Fibroblast of villous mesenchyme (primary cell): ENCODE measurements around the gene SERPINB1. TPM values are rescaled to one million over a fixed set of nuclear protein-coding genes. Genes with fewer than 3 reads are reported as not detected.

Experiments
- DNase-seq: peaks from one replicate; pipeline ENCODE4 v3.0.0-alpha.2; 2010; ENCODE audit warnings: low read depth
- H3K4me3 ChIP-seq: 2 replicates; pipeline ENCODE4 v1.5.1; 2011; ENCODE audit warnings: low read depth, mild to moderate bottlenecking, low read length
- total RNA-seq: library from RNA; depleted of rRNA; stranded (reverse); fragments of >200 nt; gene quantifications from 2 replicates; pipeline ENCODE4 v1.2.3, GENCODE V29; 2012
- TF ChIP-seq, protein P1 (sequence below): IDR thresholded peaks from 2 replicates; pipeline ENCODE4 v1.5.1; 2012; ENCODE audit warnings: low read depth, mild to moderate bottlenecking, low read length; ENCODE audit not compliant: insufficient read depth

The SERPINB1 gene
- total RNA-seq, 1 donor: 25.9 TPM

DNA sequence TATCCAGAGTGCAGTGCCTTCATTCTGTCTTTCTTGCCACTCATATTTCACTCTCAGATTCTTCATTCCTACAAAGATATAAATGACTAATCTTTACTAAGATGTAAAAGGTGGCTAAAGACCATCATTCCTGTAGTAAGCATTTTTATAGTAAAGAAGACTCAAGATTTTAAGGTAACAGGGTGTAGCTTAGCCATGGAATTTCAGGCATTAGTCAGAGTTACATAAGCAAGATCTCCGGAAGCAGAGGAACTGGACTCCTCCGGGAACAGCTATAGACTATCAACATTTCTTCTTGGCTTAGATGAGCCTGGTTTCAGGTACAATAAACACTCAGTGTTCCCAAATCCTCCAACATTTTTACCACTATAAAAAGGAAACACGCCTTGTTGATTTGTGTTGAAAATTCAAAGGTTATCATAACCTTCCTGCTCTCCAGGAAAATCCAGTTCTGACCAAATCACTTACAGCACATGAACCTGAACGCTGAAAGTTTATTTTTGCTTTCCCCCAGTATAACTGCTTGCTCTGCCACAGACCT, 23.7 kb downstream of the SERPINB1 start:
- TF ChIP-seq, protein P1, sequence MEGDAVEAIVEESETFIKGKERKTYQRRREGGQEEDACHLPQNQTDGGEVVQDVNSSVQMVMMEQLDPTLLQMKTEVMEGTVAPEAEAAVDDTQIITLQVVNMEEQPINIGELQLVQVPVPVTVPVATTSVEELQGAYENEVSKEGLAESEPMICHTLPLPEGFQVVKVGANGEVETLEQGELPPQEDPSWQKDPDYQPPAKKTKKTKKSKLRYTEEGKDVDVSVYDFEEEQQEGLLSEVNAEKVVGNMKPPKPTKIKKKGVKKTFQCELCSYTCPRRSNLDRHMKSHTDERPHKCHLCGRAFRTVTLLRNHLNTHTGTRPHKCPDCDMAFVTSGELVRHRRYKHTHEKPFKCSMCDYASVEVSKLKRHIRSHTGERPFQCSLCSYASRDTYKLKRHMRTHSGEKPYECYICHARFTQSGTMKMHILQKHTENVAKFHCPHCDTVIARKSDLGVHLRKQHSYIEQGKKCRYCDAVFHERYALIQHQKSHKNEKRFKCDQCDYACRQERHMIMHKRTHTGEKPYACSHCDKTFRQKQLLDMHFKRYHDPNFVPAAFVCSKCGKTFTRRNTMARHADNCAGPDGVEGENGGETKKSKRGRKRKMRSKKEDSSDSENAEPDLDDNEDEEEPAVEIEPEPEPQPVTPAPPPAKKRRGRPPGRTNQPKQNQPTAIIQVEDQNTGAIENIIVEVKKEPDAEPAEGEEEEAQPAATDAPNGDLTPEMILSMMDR: no peak
- DNase-seq: peak; percentile 45
- no peak overlapping the region for H3K4me3 ChIP-seq

DNA sequence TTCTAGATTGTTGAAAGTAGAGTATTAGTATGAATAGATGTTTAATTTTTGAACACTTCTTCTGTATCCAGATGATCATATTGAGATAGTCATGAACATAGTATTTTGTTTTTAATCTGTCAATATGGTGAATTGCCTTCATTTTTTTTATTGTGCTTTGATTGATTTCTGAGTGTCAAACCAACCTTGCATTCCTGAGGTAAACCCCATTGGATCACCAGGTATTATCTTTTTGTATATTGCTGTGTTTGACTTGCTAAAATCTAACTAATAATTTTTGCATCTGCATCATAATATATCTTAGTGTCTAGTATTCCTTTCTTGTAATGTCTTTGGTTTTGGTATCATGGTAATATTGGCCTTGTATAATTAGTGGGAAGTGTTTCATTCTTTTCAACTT, 25.5 kb downstream of the SERPINB1 start:
- TF ChIP-seq, protein P1: no peak
- H3K4me3 ChIP-seq: no peak overlapping the region
- DNase-seq: no peak

DNA sequence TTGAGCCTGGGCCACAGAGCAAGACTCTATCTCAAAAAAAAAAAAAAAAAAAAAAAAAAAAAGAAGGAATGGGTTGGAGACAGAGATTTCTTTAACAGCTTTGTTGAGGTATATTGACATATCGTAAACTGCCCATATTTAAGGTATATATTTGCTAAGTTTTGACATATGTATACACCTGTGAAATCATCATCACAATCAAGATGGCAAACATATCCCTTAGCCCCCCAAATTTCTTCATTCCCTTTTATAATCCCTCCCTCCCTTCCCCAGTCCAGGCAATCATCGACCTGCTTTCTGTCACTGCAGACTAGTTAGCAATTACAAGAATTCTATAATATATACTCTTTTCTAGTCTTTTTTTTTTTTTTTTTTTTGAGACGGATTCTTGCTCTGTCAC, 29.0 kb downstream of the SERPINB1 start:
- TF ChIP-seq, protein P1: no peak
- DNase-seq: no peak
- H3K4me3 ChIP-seq: no peak overlapping the region

DNA sequence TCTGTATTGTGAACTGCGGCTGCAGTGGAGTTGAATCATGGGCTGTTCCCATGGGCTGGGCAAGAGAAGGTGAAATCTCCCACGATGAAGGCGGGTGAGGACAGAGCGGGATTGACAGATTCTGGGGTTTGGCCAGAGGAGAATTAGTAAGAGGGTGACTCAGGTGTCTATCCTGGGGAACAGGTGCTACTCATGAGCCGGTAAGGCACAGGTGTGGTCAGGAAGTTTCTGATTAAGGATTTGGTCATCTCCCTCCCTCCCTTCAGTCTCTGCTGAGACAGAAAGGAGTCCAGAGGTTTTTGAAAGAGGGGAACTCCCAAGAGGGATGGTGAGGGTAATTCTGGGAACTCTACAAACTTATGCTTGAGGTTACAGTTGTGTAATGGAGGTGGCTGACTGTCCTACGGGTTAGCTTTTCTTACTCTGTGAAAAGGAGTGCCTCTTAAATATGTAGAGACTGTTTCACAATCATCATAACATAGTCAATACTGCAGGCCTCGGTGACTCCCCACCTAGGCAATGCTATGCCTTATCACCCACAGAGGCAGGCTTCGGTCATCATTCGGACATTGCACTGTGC, 31.5 kb downstream of the SERPINB1 start:
- H3K4me3 ChIP-seq: no peak overlapping the region
- TF ChIP-seq, protein P1: no peak
- peak; percentile 28 for DNase-seq

DNA sequence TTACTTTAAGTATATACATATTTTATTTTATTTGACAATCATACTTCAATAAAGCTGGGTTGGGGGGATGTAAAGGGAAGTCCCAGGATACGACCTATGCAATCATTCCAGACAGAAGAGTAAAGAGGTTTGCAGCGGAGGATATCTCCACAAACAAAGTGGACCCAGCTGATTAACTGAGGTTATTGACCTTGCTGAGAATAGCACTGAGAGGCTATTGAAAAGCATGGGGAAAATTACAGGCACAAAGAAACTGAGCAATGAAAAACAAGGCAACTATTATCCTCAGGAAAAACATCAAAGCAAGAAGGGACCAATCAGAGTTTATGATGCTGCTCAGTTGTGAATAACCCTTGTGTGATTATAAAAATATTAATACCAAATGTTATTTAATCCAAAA, 32.6 kb downstream of the SERPINB1 start:
- no peak overlapping the region for H3K4me3 ChIP-seq
- TF ChIP-seq, protein P1: no peak
- DNase-seq: no peak

DNA sequence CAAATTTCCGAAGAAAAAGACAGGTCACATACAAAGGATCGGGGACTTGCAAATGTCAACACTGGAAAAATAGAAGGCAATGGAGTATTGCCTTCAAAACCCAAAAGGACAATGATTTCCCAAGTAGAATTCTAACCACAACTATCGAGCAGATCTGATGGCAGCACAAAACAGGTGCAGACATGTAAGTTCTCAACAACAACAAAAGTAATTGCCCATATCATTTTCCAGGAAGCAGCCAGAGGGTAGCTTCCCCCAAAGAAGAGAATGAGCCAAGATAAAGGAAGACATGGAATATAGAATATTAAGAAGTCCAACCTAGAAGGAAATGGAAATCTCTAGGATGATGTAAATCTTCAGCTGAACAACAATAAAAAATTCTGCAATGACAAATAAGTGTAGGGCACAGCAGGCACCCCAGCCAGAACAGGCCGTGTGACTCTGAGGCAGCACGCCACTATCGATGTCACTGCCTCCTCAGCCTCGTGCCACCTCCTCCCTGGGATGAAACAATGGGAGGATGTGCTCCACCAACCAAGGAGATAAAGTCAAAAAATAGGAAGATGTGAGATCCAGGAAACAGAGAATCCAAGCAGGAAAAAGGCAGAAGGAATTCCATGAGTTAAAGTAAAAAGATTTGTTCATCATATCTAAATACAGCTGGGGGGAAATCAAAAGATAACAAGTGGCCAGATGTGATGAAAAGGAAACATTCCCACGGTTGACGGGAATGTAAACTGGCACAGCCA, 34.1 kb downstream of the SERPINB1 start:
- TF ChIP-seq, protein P1: no peak
- DNase-seq: peak; percentile 48
- H3K4me3 ChIP-seq: no peak overlapping the region
